GM18873 (cell line): ENCODE data around the gene PHF11.
"Not testable (repeated sequence)": the region's sequence is repeated elsewhere in the genome, so short reads cannot be mapped to it uniquely, and the experiment has no call there.

Source experiments
- ATAC-seq: cut with Tn5 transposase; IDR thresholded peaks from one replicate; pipeline ENCODE4 v1.9.1; 2021; ENCODE audit warnings: mild to moderate bottlenecking, moderate library complexity, moderate number of reproducible peaks; ENCODE audit not compliant: unreplicated experiment, low FRiP score

PHF11 gene

DNA sequence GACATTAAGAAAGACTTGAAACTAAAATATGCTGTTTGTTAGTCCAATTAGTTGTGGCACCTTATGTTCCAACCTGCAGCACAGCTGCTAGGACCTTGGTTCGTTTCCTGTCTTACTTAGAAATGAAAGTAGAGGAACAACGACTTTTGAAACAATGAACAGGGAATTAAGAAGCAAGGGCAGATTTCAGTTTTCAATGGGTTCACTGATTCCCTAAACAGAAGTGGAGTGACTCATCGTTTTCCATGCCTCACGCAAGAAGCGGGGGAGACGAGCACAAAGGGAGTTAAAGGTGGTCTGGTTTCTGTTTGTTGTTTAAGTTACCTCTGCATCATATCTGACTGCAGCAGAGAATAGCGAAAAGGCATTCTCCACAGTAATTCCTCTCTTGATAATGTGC, 44.8 kb downstream of the PHF11 start:
- no peak for ATAC-seq

DNA sequence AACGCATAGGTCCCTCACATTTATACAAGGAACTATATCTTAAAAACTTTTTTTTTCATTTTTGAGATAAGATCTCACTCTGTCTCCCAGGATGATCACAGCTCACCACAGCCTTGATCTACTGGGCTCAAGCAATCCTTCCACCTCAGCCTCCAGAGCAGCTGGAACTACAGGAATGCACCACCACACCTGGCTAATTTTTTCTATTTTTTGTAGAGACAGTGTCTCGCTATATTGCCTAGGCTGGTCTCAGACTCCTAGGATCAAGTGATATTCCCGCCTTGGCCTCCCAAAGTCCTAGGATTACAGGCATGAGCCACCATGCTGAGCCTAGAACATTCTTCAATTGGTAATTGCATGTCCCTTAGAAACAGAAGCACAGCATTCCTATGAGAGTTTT, 47.9 kb downstream of the PHF11 start:
- no peak for ATAC-seq

- no peak for ATAC-seq
Measured at GRCh38 chr13:49545661-49546060, 49.9 kb downstream of the PHF11 start.

DNA sequence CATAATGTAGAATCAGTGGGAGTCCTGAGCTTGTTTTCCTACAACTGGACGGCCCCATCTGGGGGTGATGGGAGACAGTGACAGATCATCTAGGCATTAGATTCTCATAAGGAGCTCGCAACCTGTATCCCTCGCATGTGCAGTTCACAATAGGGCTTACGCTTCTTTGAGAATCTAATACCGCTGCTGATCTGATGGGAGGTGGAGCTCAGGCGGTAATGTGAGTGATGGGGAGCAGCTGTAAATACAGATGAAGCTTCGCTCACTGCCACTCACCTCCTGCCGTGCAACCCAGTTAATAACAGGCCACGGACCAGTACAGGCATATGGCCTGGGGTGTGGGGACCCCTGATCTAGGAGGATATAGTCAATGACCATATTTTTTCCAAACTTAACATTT, 50.8 kb downstream of the PHF11 start:
- ATAC-seq: no peak

GRCh38 chr13:49549289-49549688, 53.5 kb downstream of the PHF11 start:
- no peak for ATAC-seq

DNA sequence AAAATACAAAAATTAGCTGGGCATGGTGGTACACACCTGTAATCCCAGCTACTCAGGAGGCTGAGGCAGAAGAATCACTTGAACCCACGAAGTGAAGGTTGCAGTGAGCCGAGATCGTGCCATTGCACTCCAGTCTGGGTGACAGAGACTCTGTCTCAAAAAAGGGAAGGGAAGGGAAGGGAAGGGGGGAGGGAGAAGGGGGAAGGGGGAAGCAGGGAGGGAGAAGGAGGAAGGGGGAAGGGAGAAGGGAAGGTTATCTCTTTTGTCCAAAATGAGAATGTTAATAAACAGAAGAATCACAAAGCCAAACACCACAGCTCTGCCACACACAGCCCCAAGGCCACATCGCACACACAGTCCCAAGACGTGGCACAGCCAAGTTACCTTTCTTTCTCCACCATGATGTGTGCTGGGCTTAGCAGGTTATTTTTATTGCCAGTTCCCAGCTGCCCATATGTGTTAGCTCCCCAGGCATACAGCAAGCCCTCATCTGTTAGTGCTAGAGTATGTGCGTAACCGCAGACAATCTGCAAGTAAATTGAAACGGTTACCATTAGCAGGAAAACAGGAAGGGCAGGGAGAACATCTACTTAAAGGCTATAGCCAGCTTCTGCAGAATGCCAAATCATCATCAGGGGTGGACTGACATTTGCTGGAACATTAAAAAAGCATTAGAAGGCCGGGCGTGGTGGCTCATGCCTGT, 55.3 kb downstream of the PHF11 start:
- no peak for ATAC-seq

DNA sequence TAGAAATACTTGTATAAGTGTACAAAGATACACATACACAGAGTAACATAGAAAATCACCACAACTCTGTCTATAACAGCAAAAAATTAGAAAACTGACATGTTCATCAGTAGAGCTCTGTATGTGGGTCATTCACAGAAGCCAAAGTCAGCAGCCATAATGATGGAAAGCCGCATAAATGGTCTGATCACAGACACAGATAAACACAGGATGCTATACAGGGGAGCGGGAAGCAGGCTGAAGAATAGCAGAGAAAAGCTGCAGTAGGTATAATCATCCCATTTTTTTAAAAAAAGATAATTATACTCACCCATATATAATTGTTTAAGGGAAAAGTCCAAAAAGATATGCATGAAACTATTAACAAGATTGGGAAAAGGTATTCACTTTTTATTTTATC, 58.1 kb downstream of the PHF11 start:
- ATAC-seq: no peak

DNA sequence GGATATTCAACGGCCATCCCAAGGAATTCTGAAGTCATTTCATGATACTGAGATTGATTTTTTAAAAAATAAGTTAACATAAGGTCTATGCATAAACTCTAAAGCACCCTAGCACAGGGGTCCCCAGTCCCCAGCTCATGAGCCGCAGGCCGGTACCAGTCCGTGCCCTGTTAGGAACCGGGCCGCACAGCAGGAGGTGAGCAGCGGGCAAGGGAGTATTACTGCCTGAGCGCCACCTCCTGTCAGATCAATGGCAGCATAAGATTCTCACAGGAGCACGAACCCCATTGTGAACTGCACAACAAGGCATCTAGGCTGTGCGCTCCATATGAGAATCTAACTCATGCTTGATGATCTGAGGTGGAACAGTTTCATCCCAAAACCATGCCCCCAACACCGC, 58.6 kb downstream of the PHF11 start:
- ATAC-seq: no peak

- ATAC-seq: no peak
Measured at GRCh38 chr13:49559006-49559405, 63.3 kb downstream of the PHF11 start.

- ATAC-seq: no peak
Measured at GRCh38 chr13:49560270-49561061, 64.7 kb downstream of the PHF11 start.

- no peak for ATAC-seq
Measured at GRCh38 chr13:49561062-49561410, 65.3 kb downstream of the PHF11 start.

GRCh38 chr13:49563516-49563915, 67.8 kb downstream of the PHF11 start:
- no peak for ATAC-seq

- not testable (repeated sequence) for ATAC-seq
Measured at GRCh38 chr13:49565461-49565860, 69.7 kb downstream of the PHF11 start.

DNA sequence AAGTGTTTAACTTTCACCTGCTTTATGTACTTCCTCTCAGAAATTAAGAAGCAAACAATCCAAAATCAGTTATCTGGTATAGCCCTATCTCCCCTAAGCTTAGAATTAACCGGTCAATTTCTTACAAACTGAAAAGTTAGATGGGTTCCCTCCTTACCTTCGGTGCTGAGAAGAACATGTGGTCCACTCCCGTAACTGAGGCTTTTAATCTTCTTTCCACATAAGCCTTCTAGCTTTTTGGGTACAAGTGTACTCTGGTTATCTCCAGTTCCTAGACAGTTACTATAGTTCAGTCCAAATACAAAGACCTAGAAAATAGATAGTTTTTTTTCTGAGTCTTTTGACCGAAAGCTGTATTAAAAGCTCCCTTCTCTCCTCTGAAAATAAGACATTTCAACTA, 70.7 kb downstream of the PHF11 start:
- no peak for ATAC-seq

GRCh38 chr13:49567491-49567890, 71.7 kb downstream of the PHF11 start:
- no peak for ATAC-seq

DNA sequence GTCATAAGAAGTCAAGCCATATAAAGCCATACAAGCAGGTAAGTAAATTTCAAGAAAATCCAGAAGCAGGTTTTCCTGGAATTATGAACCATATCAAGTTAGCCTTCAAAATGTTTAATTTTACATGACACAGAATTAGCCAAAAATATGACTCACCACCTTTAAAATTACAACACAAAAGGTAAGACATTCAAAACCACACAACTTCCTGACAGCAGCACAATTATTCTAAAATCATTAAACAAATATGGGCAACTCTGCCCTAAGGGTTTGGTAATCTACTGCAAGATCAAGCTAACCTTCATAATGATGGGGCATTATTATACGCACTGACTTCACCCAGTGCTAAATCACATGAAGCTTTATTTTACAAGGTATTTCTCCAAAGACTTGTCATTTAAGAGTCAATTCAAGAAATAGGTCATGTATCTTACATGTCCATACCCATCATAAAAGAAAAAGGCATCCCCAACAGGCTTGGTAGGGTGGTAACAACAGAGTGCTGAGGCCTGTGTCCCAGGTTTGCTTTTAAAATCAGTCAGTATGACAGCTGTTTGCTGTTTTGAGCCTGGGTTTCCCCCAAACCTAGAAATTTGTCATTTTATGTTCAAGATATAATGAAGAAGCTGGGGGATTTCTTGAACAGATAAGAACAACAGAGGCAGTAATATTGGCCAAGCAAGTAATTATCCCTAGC, 74.4 kb downstream of the PHF11 start:
- ATAC-seq: no peak

DNA sequence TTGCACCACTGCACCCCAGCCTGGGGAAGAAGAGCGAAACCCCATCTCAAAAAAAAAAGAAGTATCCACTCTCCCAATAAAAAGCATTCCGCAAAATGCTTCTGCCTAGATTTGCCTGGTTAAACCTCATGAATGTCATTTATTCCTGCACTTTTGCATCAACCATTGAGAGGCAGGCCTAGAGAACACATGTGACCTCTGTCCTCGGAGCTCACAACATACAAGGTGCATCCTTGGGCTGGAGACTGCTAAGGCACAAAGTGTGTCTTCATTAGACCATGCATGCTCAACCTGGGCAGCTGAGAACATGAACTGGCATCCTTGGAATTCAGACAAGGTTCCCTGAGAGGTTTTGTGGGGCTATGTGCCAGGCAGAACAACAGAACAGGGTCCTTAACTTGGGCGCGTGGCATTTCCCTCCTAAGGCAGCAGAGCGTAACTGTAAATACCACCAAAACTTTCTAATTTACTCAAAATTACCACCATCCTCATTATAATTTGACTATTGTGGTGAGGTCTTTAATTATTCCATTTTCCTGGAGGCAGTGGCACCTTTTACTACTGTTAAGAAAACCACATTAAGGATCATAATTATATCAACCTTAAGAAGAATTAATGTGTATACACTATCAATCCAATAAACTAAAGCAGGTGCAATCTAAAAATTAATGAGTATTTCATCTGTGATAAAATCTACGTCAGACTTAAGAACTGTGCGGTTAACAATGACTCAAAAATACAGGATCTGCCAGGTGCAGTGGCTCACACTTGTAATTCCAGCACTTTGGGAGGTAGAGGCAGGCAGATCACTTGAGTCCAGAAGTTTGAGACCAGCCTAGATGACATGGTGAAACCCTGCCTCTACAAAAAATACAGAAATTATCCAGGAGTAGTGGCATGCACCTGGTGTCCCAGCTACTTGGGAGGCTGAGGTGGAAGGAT, 75.8 kb downstream of the PHF11 start:
- no peak for ATAC-seq
